SK-N-MC (cell line): Measurements from ENCODE around the gene IL1A.

Source experiments
- EZH2 ChIP-seq: fragments of 200-600 bp; sonication (generic); IDR thresholded peaks from one replicate; pipeline ENCODE4 v1.6.1; 2017; ENCODE audit warnings: antibody characterized with exemption
- POLR2AphosphoS5 ChIP-seq: IDR thresholded peaks from 2 replicates; pipeline ENCODE4 v1.6.1; 2012; ENCODE audit warnings: mild to moderate bottlenecking, low read depth, low read length, borderline replicate concordance

DNA sequence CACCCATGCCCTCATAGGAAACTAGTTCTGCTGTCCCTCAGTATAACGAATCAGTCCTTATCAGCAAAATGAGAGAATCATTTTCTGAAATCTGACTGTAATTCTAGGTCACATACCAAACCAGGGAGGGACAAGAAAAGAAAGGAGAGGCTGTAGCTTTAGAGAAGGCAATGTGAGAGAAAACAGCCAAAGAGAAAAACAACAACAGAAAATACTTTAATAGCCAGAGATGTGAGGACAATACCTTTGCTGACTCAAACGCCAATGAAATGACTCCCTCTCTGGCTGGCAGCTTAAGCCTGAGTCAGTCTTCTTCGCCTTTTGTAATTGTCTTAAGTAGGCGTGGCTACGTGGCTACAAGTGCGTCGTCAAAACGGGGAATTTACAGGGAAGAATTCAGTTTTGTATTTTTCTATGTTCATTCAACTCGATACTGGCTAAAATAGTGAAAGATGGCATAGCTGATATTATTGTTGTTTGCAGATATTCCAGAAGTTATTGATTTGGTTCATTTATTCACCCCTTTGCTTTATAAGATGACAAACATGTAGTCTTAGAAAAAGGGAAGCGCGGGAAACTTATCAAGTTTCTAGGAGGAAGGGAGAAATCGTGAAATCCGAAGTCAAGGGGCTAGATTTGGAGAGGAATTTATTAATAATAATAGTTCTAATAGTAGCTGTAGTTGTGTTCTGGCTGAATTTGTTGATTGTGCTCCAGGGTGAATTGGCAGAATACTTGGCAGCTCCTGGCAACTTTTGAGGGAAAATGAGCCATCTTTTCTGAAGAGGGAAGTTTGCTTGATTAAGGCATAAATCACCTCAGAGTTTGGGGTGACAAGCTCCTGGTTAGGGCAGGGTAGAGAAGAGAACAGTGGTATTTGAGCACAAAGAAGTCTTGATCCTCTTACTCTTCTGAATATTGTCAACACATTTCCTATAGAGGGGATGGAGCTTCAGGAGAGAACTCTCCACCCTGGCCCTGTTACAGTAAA, at the start of gene IL1A:
- TF ChIP-seq POLR2AphosphoS5 (no peak), EZH2 (no peak)
